Measurements from ENCODE around the gene ACAD9.
"Not testable (repeated sequence)": the region's sequence is repeated elsewhere in the genome, so short reads cannot be mapped to it uniquely, and the experiment has no call there.

ACAD9 gene

DNA sequence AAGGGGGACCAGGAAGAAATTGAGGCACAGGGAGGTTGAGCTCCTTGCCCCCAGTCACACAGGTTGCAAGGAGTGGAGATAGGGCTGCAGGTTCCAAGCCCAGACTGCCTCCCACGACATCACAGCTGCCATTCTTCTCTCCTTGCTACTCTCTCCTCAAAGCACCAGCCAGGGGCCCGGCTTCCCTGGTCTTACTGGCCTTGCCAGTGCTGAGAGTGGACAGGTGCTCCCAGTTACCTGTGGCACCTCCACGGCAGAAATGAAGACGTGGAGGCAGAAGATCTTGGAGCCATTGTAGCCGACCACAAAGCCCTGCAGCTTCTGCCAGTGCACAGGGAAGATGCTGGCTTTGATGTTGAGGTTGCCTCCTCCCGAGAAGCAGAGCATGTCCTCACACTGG lies 17.9 kb upstream of the ACAD9 start:
- DNase-seq: no peak

GRCh38 chr3:128863560-128863959 lies 15.9 kb upstream of the ACAD9 start:
- DNase-seq: peak in 1 of 4 experiments; percentile 31

GRCh38 chr3:128864351-128864811 lies 15.0 kb upstream of the ACAD9 start:
- peak; percentile 70 to 89 (median 82) for DNase-seq

GRCh38 chr3:128864849-128865804 lies 14.3 kb upstream of the ACAD9 start:
- peak; percentile 60 to 89 (median 76) for DNase-seq

DNA sequence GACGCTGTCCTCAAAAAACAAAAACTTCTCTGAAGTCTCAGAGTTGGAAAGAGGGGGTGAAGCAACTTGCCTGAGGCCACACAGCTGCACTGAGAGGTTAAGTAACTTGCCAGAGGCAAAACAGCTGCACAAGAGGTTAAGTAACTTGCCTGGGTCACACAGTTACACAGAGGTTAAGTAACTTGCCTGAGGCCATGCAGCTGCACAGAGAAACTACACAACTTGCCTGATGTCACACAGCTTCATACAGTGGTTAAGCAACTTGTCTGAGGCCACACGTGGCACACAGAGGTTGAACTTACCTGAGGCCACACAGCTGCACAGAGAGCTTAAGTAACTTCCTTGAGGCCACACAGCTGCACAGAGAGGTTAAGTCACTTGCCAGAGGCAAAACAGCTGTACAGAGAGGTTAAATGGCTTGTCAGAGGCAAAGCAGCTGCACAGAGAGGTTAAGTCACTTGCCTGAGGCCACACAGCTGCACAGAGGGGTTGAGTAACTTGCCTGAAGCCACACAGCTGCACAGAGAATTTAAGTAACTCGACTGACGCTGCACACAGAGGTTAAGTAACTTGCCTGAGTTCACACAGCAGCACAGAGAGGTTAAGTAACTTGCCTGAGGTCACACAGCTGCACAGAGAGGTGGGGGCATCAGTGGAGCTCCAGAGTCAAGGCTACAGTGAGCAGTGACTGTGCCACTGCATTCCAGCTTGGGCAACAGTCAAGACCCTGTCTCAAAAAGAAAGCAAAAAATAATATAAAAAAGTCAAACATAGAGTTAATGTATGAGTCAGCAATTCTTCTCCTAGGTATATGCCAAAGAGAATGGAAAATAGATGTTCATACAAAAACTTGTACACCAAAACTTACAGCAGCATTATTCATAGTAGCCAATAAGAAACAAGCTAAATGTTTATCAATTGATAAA lies 12.0 kb upstream of the ACAD9 start:
- peak in 3 of 4 experiments; percentile 40 to 47 (median 42) for DNase-seq

DNA sequence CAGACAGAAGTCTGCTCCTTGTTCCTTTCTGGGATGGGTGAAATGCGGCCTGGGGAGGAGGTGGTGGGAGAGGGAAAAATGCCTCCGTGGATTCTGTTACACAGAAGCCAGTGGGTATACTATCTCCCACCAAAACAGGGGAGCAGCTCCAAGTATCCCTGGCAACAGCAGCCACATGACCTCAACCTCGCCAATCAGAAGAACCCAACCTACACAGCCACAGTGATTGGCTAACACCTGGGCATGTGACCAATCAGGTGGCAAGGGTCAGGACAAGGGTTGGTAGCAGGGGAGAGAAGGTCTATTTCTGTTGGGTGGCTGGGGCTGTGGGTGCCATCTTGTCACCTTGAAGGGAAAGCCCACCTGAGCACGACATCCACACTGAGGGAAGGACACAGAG lies 9.1 kb upstream of the ACAD9 start:
- DNase-seq: no peak

DNA sequence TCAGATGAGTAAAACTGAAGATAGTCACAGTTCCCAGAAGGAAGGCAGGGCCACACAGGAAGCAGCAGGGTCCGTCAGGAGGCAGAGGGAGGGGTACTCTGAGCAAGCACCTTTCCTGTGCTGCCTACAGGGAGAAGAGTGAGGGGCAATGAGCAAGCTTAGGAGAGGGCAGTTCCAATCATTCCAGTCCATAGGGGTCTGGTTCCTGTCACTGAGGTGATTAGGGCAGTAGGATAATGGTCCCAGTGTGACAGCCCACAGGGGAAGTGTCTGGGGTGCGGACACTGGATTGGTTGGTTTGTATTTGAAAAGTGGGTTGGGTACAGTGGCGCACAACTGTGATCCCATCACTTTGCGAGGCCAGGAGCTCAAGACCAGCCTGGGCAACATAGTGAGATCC lies 7.1 kb upstream of the ACAD9 start:
- no peak for DNase-seq

DNA sequence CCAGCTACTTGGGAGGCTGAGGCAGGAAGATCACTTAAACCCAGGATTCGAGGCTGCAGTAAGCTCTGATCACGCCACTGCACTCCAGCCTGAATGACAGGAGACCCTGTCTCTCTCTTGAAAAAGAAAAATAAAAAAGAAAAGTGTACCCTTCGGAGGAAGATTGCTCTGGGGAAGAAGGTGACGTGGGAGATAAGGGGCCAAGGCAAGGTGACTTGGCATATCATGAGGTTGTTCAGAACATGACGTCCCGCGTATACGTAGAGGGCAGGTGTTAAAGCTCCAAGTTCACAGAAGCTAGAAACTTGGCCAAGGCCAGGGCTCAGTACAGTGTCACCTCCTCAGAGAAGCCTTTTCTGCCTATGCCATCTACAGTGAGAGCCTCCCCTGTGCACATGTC lies 6.7 kb upstream of the ACAD9 start:
- DNase-seq: no peak

- DNase-seq: no peak
These were observed 6.0 kb upstream of the ACAD9 start for GRCh38 chr3:128873244-128874022.

GRCh38 chr3:128874481-128875180 lies 4.8 kb upstream of the ACAD9 start:
- DNase-seq: no peak

GRCh38 chr3:128875556-128876120 lies 3.8 kb upstream of the ACAD9 start:
- peak; percentile 78 to 90 (median 86) for DNase-seq

- no peak for DNase-seq
These were observed 1.4 kb upstream of the ACAD9 start for GRCh38 chr3:128878011-128878457.

GRCh38 chr3:128878556-128879124 lies 780 bp upstream of the ACAD9 start:
- DNase-seq: peak; percentile 76 to 88 (median 82)

DNA sequence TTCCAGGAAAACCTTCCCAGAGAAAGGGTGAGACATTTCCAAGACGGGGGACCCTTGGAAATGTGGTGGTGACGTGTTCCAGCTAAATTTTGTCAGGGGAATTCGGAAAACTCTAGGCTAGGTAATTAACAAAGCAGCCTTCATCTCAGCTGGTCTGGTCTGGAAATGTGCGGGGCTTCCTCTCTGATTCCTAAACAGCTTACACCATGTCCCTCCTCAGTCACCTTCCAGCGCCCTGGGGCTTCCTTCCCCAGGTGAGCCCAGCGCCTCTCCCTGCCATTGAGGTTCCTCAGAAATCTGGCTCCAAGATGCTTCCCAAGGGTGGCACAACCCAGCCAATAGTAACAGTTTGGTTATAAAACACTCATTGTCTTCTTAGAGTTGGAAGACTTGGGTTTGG lies 571 bp downstream of the ACAD9 start:
- peak in 1 of 4 experiments; percentile 9 for DNase-seq

GRCh38 chr3:128880455-128880854 lies 1.0 kb downstream of the ACAD9 start:
- not testable (repeated sequence) for DNase-seq

GRCh38 chr3:128881576-128881975 lies 2.2 kb downstream of the ACAD9 start:
- DNase-seq: no peak

- DNase-seq: no peak
These were observed 3.3 kb downstream of the ACAD9 start for GRCh38 chr3:128882719-128883118.

- no peak for DNase-seq
These were observed 5.6 kb downstream of the ACAD9 start for GRCh38 chr3:128884992-128885391.

DNA sequence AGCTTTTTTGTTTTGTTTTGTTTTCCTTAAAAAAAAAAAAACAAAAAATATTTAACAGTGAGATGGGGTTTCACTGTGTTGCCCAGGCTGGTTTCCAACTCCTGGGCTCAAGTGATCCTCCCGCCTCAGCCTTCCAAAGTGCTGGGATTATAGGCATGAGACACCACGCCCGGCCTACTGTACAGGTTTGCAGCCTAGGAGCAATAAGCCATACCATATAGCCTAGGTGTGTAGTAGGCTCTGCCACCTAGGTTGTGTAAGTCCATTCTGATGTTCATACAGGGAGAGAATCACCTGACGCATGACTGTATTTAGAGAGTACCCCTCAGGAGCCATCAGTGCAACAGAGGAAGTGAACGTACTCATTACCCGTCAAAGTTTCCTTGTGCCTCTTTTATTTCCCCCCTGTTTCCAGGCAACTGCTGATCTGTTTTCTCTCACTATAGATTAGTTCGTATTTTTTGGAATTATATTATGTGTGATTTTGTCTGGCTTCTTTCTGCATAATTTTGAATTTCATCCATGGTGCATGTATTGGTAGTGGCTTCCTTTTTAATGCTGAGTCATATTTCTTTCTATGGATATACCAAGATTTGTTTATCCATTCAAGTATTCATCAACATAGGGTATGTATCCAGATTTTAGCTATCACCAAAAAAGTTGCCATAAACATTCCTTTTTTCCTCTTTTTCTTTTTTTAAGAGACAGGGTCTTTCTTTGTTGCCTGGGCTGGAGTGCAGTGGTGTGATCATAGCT lies 9.9 kb downstream of the ACAD9 start:
- DNase-seq: no peak

Data from suppressor macrophage (primary cell).